GM21360 (cell line): ENCODE results near the gene ETV6.

Experiments
- ATAC-seq: cut with Tn5 transposase; IDR thresholded peaks from one replicate; pipeline ENCODE4 v1.9.1; 2021; ENCODE audit warnings: mild to moderate bottlenecking, moderate library complexity; ENCODE audit not compliant: unreplicated experiment

ETV6 gene

DNA sequence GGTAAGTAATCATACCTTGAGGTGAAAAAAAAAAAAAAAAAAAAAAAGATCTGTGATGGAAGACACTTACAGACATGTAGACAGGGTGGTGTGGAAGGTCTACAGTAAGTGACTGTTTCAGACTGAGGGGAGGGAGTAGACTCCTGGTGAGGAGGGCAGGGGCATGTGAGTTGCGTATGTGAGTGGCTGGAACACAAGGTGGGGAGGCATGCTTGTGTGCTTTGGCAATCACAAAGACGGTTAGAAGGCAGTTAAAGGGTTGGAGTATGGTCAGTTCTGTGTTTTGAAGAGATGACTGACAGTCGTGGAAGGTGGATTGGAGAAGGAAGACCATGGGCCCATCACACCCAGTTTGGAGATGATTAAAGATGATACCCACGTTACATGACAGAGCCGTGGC, 65.2 kb downstream of the ETV6 start:
- no peak for ATAC-seq

DNA sequence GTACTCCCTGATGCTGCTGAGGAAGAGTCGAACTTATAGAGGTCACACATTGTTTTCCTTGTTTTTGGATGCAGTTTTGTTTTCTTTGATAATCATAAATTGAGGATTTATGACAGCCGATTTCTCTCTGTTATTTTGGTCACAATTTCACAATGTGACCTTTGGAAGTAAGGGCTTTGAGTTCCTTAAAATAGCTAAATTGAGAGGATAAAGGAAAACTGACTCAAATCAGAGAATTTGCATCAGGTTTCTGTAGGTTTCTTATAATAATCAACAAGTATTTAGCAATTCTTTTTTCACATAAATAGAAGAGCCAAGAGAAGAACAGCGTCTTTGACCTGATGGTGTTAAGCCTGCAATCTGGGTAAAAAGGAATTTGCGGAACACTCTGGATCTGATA, 66.1 kb downstream of the ETV6 start:
- ATAC-seq: no peak

DNA sequence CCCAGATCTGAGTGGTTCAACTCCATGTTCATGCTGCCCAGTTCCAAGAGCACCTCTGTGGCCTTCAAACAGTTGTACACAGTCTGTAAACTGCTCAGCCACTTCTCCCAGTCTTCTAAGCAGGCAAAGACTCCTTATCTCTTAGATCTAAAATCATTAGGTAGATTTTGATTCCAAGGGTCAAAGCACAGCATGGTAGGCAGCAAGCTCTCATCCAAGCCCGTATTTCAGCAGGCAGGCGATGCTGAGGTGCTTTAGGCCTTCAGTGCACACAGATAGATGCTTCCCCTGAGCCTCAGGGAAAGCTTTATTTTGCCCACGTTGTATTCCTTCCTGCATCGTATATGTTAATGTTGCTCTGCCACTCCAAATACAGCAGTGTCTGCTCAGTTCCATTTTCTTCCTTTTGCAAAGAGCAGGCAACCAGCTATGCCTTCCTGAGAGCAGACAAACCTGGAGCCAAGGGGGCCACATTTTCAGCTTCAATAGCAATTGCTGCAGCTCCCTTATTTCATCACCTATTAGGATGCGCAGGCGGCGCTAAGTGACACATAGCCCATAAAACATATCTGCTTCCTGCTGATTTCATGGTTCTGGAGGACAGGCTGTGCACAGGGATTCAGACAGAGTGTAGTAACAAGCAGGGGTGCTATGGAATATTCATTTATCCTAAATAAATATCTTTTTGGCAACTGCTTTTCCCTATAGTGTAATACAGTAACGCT, 67.5 kb downstream of the ETV6 start:
- no peak for ATAC-seq

DNA sequence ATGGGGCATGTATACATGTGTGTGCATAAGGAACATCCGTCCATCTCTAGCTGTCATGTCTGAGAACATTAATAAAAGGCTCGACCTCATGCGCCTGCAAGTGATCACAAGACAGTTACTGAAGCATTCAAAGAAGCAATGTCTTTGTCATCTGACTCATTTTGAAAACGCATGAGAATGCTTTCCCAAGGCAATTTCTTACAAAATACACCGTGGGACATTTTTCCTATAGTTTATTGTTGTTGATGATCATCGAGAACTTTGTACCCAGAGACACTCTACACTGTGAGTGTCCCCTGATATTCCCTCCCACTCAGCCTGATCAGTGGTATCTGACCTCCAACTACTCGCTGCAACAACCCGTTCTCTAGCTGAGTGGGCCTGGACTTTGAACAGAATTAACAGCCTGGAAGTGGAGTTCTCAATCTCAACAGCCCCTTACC, 68.1 kb downstream of the ETV6 start:
- ATAC-seq: no peak

DNA sequence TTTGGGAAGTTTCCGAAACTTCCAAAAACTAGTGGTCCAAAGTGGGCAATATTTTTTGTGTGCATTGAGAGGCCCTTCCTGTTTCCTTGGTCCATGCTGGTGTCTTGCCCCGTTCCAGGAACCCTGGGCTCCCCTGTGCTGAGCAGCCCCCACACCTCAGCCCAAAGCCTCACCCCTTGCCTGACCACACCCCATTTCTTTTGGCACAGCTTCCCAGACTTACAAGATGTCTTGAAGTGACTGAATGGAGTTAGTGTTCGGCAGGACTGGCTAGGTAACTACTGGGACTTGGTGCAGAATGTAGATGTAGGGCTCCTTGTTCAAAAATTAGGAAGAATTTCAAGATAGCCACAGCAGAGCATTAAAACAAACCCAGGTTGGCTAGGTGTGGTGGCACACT, 68.6 kb downstream of the ETV6 start:
- ATAC-seq: no peak

DNA sequence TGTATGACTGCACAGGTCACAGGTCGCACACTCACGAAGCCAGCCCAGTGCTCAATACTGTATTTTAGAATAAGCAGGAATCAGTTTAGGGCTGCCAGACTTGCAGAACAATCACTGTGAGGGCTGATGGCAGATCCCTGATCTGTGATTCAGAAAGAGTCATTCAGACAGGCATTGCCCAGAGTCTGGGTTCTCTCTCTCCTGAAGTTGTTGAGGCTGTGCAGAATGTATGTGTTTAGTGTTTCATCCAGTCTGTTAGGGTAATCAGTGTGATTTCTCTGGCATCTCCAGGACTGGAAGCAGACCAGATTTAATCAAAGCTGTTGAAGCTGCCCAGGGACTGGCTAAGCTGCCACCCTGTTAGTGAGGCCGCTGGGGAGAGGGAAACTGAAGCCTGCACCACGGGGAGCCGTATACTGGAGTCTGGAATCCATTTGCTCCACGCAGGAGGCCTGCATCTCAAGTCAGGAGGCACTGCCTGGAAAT, 69.3 kb downstream of the ETV6 start:
- no peak for ATAC-seq

DNA sequence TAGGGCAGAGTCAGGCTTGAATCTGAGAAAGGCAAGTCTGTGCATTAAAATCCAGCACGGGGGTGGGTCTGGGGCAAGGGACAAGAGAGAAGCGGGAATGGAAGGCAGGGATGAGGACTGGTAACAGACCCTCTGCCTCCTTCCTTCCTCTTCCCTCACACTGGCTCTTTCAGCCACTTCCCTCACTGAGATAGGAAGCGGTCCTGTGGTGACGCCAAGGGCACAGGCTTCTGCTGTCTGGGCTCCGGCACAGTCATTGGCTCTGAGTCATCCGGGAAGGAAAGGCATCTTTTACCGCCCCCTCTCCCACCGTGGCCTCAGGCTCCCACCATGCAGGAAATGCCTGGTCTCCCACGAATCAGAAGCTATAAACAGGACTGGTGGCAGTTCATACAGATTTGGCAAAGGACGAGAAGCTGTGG, 70.2 kb downstream of the ETV6 start:
- ATAC-seq: no peak

DNA sequence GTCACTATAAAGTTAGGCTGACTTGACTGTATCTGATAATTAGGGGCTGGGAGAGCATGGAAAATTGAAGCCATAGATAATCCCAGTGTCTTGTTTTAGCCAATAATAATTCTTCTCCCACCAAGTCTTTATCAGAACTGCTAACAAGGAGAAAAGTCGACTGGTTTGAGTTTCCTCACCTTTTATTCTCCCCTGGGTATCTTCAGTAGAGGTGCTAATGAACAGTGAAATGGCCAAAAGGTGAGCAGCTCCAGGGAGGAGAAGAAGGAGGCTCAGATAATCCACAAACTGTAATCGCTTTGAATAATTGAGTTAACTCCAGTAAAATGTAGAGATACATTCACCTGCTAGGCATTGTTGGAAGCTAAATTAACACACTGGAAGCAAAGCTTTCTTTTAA, 72.6 kb downstream of the ETV6 start:
- no peak for ATAC-seq

DNA sequence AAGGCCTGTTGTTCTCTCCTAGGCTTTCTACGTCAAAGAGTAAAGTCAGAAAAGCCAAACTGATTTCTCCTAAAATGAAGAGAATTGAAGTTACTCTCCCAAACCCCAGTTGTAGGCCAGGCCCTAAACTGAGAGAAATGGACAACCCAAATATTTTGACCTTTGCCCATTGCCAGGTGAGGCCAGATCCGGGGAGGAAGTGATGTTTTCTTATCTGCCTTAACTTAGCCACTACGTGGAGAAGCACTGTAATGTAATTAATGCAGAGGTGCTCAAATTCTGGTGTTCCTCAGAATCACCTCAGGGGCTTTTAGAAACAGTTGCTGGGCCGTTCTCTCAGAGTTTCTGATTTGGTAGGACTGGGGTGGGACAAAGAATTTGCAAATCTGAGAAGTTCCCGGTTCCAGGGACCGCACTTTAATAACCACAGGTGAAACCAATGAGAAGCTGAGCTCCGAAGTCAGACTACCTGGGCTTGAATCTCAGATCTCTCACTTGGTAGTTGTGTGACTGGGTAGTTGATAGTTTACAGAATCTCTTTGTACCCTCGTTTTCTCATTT, 73.2 kb downstream of the ETV6 start:
- ATAC-seq: no peak

DNA sequence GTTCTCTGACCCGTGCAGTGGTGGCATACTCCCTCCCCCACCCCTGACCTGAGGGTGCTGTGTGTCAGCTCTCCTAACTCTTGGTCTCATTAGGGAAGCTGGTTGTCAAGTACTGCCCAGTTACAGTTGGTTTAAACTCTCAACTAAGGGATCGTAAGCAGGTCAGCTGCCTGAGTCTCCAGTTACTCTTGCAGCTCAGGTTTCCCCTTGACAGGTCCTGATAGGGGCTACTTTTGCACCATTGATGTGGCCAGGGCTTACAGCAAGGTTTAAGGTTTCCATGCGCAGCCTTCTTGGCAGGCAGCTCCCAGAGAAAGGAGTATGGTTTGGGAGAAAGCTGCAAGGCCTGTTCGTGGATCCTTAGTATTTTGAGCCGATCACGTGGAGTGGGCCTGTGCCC, 74.5 kb downstream of the ETV6 start:
- no peak for ATAC-seq

DNA sequence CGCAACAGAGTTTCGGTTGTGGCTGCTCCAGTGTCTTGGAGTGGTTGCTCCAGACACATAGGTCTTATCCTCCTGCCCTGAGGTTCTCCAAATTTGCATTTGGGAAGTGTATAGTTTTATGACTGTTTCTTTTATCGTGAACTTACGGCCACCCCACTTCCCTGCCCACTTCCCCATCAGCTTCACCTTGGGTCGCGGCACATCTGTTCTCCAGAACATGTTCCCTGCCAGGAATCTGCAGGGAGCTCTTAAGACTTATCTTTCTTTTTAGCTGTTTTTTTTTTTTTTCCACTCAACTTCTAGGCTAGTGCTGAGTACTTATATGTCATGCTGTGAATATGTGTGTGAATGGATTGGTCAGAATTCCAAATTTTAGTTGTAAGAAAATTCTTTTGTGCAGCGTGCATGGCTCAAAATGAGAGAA, 75.4 kb downstream of the ETV6 start:
- no peak for ATAC-seq

DNA sequence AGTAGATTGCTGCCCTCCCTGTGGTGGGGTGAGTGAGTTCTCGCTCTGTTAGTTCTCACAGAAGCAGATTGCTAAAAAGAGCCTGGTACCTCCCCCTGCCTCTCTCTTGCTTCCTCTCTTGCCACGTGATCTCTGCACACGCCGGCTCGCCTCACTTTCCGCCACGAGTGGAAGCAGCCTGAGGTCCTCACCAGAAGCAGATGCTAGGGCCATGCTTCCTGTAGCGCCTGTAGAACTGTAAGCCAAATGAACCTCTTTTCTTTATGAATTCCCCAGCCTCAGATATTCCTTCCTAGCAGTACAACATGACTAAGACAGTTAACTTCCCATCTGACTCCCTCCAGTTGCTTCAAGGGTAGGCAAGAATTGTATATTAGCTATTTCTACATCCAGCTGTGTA, 76.2 kb downstream of the ETV6 start:
- ATAC-seq: no peak

DNA sequence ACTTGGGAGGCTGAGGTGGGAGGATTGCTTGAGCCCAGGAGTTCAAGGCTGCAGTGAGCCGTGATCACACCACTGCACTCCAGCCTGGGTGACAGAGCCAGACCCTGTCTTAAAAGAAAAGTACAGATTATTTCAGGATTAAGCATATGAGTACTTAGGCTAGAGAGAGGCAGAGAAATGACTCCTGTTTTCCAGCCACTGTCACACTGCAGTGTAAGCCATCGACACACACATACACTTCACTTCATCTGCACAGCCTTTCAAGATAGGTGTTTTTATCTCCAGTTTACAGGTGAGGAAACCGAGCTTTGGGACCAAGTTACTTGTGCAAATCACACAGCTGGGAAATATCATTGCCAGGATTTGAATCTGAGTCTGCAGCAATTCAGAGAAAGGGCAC, 77.2 kb downstream of the ETV6 start:
- ATAC-seq: no peak

DNA sequence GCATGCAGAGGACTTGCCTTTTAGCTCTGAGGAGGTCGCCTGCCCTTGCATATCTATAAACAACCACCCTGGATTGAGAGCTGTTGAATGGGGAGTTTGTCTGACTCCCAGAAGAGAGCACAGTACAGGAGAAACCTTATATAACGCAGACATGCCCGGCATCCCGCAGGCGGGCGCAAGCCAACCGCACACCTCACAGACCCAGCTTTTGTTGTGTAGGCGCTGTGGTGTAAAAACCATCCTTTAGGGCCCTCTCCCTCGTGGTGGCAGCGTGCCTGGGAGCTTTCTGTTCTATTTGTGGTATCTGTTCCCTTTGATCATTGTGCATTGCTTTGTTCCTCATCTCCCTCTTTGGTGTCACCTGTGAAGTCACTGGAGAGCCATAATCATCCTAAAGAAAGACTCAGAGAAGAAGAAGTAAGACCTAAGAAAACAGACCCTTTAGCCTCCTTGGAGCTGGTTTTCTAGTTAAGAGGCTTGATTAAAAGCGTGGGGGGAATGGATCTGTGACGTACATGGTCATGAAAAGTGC, 77.7 kb downstream of the ETV6 start:
- ATAC-seq: no peak

DNA sequence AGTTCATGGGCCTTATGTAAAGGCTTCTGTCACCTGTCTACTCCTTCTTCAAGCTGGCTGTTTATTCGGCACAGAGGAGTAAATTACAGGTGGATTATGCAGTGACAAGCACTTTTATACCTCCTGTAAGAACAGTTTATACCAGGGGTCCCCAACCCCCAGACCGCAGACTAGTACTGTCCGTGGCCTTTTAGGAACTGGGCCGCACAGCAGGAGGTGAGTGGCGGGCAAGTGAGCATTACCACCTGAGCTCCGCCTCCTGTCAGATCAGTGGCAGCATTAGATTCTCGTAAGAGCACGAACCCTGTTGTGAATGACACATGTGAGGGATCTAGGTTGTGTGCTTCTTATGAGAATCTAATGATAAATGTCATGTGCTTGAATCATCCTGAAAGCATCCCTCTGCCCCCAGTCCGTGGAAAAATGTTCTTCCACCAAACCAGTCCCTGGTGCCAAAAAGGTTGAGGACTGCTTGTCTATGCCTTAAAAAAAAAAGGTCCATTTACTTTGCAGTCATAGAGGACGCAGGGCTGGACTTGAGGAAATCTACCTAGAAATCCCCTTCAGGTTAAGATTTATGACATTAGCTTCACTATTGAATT, 78.8 kb downstream of the ETV6 start:
- ATAC-seq: no peak

DNA sequence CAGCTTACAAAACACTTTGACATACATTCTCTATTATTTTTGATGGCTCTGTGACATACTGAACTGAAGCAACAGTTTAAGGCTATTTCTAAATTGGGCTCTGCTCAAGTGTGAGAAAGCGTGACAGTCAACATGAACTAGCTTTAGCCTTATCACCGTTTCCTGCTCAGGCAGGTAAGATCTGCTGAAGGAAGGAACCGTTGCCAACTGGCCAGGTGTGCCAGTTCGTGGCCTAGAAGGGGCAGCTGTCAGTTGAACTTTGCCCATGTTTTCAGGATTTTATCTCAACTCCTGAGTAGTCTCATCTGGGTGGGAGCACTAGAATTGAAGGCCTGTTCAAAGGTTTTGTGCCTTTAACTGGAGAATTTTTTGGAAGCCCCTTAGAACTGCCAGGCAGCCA, 79.5 kb downstream of the ETV6 start:
- no peak for ATAC-seq

DNA sequence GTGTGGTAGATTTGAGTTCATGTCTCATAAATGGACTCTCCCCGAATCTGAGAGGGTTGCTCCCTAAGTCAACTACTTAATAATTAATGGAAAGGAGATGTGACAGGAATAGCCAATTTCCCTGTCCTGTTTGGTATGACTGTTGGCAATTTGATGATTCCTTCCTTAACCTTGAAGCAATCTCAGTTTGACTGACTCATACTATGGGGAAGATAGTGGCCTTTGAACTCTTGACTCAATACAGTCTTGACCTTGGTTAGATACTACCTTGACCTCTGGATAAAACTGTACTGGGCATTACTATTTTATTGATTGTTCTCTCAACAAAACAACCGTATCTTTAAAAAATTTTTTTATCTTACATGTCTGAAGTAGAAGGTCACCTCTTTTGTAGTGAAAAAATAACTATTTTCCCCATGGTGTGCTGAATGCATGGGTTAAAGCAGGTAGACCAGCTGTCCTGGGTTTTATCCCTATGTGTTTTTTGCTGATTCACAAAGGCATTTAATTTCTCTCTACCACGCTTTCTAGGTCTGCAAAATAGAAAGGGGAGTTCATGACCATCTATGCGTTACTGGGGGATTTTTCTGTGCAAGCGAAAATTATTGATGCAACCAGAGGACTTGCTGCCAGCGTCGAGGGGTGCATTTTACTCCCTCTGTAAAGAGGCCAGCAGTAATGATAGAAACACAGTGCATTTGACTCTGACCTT, 80.1 kb downstream of the ETV6 start:
- no peak for ATAC-seq

DNA sequence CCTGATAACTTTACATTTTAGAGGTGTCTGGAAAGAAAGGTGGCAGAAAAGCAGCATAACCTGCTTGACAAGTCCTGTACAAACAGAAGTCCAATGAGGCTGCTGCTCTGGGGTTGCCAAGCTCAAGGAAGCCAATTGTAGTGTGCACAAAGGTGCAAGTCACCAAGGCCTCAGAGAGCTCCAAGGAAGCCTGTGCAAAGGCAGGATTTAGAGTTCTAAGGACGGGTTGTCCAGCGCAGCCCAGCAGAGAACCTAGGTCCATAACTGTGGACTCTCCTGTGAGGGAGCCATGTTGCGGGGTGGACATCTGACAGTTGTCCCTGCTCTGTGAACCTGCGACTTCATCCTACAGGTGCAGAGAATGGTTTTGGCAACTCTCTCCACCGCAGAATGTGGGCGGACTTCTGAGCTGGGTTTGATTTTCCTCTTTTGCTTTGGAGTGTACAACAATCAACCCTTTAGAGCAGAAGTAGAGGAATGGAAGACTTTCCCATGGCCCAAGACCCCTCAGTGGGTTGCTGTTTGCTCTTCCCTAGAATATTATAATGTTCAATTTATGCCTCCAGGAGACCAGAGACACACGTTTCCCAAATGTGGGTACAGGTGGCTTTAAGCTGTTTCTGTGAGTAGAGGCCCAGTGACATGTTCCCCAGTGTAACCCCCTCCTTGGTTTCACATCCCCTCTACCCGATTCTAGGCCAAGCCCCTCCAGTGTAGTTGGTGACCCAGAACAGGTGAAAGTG, 81.0 kb downstream of the ETV6 start:
- ATAC-seq: no peak

DNA sequence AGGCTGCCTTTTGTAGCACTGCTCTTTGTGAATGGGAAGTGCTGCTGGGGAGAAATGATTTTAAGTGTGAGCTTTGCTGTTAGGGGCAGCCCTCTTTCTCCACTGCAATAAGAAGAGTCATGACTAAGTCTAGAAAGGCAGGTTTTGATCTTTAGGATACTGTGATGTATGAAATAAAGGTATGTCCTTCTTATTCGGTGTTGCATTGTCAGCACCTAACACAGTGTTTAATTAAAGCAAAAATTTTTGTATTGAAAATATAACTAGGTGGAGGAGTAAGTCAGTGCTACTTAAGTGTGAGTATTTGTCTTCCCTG, 81.5 kb downstream of the ETV6 start:
- no peak for ATAC-seq

DNA sequence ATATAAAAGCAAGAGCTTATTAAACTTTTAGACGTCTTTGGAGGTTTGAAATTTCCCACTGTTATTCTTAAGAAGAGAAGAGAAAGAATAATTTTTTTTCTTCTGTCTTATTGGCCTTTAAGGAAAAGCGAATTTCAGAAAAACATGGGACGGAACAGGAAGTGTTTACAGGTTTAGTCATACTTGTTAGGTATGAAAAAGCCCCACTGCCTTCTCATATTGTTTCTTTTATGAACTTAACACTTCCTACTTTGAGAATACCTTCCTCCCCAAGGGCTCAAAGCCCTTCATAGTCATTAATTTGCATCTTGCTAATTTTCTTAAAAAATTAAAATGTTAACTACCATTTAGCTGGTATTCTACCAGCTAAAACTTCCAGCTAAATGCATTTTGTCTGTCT, 82.0 kb downstream of the ETV6 start:
- no peak for ATAC-seq

DNA sequence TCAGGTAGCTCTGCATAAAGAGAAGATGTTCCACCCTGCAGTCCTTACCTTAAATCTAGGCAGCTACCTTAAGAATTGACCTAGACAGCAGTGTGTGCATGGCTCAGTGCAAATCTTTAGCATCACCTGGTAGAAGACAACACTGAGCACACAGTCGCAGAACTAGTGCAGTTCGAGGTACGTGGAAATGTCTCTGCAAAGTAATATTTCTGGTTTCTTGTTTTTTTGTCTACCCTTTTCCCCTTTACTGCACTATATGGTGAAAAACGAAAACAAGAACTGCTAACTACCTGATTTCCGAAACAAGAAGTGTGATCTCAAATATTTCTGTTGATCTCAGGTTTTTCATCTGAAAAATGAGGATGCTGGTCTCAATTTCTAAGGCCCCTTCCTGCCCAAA, 82.5 kb downstream of the ETV6 start:
- ATAC-seq: no peak
